NCI-H2196 (cell line): ENCODE data around the gene SLAMF8.

Experiments used
- DNase-seq: peaks from one replicate; lab custom pipeline; 2025; ENCODE audit not compliant: unreplicated experiment; lab: John Stamatoyannopoulos, UW

Gene SLAMF8

DNA sequence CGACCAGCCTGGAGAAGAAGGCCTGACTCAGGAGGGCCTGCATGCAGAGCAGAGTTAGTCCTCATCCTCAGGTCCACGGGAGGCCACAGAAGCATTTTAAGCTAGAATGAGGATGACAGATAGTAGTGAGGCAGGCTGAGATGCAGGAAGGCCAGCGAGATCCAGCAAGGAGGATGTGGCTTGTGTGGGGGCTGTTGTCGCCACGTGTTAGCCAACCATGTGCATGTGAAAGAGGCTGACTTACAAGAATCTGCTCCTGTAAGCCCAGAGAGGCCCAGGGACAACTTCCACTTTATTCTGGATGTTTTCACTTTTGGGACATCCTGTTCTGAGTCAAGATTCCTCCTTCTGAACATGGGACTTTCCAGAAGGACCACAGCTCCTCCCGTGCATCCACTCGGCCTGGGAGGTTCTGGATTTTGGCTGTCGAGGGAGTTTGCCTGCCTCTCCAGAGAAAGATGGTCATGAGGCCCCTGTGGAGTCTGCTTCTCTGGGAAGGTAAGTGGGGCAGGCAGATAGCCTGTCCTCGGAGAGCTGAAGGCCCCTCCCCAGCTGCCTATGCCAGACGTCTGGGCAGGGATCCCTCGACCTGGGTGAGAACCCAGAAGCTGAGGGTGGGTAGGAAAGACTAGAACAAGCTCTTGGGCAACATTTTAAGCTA lies at the start of gene SLAMF8:
TSS of gene SLAMF8 (plus strand) at position 433 of the 661 bp plus-strand sequence. CDS start at position 459, 26 bp downstream.
- DNase-seq, result no peak

DNA sequence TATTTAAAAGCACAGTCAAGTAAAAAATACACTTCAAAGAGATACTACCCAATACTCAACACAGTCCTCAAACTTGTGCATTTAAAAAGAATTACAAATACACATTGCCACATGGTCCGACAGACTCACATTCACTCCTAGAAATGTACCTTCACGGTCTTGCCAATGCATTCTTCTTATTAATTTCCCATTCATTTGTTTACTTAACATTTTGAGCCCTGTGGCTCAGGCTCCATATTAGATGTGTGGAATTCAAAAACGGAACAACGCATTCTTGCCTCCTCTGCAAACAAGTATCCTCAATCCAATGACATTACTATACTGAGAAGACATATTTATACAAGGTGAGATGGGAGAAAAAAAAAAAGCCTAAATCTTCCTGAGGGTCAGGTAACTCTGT lies 48.4 kb upstream of the SLAMF8 start:
- DNase-seq, result no peak

DNA sequence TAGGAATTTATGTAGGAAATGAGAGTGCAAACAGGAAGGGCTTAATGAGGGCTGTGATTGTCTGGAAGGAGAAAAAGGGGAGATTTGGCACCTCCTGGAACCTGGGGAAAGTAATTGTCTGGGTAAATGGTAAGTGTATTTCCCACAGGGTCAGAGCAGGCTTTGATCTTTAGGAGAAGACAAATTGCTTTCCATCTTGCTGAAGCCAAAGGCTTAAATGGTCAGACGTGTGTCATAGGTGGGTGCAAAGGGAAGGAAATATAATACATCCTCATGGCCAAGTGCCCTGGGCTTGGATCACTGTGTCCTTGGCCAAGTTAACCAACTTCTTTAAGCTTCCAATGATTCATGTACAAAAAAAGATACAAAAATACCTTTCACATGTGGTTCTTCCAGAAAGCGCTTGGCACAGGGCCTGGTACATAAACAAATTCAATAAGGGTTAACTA lies 47.2 kb upstream of the SLAMF8 start:
- peak; percentile 45 for DNase-seq

DNA sequence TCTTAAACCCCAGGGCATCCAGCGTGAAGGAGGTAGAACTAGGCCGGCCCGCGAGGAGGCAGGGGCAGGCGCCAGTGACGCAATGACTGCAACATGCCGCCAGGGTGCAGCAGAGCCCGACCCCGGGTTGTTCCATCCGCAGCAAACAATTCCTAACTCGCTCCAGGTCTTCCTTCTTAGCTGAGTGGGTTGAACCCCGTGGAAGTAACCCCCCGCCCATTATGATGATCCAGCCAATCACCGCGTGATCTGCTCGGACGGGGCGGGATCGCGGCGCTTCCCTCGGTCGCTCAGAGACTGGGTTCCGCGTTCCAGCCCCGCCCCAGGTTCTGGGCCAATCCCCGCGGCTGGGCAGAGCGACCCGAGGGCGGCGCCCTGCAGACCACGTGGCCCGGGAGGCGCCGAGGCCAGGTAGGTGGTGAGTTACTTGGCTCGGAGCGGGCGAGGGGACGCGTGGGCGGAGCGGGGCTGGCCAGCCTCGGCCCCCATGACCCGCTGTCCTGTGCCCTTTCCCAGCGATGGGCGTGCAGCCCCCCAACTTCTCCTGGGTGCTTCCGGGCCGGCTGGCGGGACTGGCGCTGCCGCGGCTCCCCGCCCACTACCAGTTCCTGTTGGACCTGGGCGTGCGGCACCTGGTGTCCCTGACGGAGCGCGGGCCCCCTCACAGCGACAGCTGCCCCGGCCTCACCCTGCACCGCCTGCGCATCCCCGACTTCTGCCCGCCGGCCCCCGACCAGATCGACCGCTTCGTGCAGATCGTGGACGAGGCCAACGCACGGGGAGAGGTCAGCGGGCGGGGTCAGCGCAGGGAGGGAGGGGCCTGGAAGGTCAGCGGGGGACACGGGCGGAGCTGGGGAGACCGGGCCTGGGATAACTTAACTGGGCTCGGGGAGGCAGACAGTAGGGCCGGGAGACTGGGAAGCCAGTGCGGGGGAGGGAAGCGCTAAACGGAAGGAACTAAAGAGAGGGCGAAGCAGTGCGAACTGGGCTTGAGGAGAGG lies 45.8 kb upstream of the SLAMF8 start, which contains the start of gene DUSP23:
TSS of gene DUSP23 (plus strand) at position 380 of the 1,000 bp plus-strand sequence. CDS start at position 519, 139 bp downstream.
- DNase-seq, result peak; percentile 96

DNA sequence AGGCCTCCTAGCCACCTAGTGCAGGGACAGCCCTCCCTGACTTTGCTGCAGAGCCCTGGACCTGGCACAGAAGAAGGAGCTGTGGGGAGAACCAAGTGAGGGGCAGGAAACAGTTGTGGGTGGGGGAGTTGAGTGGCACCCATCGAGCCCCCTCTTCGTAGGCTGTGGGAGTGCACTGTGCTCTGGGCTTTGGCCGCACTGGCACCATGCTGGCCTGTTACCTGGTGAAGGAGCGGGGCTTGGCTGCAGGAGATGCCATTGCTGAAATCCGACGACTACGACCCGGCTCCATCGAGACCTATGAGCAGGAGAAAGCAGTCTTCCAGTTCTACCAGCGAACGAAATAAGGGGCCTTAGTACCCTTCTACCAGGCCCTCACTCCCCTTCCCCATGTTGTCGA lies 44.7 kb upstream of the SLAMF8 start:
- no peak for DNase-seq

DNA sequence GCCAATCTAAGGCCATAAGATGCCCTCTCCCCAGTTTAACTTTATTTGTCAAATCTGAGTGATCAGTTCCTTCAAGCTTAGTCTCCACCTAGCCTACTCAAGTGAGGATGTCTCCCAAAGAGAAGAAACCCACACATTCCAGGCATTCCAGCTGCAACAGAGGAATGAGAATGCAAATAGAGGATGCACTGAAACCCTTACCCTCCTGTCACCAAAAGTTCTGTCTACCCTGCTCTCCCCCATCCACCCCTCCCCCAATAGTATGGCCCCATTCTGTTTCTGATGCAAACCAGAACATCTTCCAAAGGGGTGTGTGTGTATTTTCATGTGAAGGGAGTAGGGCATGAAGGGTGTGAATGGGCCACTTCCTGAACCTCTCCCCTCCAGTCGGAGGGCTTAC lies 42.9 kb upstream of the SLAMF8 start:
- no peak for DNase-seq

DNA sequence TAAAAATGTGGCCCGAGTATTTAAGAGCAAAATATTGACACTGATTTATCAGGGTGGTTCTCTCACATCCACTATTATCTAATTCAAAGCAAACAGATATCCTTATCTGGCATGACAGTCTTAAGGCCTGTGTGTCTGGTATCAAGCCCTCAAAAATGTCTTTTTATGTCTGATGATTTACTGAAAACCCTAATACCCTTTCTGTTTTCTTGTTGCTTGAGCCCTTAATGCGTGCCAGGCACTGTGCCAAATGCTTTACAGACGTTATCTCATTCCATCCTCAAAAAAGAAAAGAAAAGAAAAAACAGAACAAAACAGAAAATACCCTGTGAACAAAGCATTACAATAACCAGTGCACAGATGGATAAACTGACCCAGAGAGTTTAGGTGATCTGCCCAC lies 40.2 kb upstream of the SLAMF8 start:
- no peak for DNase-seq

DNA sequence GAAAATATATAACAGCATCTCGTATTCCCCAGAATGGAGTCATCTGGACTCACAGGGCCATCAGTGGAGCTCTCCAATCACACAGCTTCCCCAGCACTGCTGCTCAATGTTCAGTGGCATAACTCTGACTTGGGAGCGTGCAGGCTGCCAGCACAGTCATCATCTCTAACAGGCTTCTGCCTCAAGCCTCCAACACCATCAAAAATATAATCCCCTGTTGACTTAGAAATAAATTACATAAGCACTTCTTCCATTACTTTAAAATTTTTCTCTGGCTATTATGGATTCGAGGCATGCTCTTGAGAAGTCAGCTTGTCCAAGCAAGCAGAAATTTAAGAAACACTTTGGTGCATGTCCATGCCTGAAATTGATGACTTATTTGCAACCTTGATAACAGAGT lies 39.7 kb upstream of the SLAMF8 start:
- no peak for DNase-seq

DNA sequence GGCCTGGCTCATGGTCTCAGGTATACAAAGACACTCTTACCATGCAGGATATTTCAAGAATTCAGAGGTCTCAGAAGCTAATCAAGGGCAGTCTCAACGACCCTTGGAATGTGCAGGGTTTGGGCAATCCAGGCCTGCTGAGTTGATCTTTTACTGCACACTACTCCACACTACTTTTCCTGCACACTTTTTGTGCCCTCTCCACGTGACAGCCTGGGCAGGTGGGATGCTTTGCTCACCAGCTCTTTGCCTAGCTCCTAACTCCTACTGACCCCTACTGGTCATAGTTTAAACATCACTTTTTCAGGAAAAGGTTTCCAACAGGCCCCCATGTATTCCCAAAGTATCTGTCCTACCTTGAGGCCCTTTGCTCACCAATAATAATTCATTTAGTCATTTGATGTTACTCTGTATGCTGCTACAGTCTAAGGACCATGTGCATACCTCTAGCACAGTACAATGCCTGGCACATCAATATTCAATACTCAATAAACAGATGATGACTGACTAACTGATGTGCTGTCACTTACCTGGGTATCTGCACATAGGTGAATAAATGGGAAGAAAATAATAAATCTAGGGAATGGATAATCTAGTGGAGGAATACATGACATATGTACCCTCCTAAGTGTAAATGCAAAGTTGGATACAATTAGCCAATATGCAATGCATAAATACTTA lies 36.3 kb upstream of the SLAMF8 start:
- peak; percentile 31 for DNase-seq

DNA sequence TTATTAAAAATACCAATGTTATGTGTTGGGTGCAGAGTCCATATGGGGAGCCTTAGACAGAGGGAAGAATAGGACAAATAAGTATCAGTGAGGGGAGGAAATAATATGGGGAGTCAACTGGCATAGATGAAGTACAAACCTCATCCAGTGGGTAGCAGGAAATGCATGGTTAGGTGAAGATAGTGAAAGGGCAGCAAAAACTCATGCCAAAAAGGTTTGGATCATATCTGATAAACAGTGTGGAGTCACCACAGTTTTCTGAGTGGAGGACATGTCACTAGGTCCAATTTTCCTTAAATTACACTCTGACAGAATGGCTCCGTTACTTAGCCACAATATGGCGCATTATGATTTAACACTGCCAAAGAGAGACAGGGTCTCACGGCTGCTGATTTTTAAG lies 35.6 kb upstream of the SLAMF8 start:
- DNase-seq, result no peak

DNA sequence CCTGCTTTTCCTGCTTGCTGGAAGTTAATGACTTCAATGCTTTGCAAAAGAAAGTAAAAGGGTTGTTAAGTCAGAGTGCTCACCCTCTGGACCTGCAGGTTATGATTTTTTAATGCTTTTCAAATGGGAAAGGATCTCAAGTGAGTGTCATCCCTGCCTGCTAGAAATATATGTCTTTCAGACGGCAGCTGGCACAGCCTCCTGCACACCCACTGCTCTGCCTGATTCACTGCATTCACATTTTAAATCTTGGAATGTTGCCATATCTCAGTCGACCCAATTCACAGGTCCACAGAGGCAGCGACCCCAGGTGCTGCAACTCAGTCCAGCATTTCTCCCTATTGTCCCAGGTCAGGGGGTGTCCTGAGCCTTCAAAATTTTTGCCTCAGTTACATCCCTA lies 35.2 kb upstream of the SLAMF8 start:
- no peak for DNase-seq

DNA sequence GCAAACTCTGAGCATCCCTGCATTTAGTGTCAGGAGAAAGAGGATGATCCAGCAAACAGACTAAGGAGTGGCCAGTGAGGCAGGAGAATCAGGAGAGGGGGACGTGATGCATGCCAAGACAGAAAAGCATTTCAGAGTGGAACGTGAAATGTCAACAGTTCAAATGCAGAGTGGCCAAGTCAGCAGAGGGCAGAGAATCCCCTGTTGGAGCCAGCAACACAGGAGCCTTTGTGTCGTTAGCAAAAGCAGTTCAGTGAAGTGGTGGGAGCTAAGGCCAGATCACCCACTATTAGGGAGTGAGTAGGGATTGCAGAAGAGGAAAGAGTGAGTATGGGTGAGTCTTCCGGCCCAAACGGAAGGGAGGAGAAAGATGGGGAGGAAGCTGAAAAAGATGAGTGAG lies 31.1 kb upstream of the SLAMF8 start:
- no peak for DNase-seq

DNA sequence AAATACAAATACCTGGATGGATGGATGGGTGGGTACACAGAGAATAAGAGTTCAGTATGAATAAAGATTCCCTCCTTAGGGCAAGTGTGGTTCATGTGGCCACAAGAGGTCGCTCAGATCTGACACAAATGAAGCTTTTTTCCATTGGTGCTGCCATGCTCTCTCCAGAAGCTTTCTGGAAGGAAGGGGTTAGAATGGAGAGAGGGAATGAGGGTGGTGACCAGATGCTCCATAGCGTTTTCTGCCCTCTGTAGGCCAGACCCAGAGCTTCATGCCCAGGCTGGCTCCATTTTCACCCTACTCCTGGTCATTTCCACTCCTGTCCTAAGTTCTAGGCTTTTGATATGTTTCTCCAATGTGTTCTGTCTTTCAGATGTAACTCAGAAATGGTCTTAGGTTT lies 27.8 kb upstream of the SLAMF8 start:
- peak; percentile 75 for DNase-seq

DNA sequence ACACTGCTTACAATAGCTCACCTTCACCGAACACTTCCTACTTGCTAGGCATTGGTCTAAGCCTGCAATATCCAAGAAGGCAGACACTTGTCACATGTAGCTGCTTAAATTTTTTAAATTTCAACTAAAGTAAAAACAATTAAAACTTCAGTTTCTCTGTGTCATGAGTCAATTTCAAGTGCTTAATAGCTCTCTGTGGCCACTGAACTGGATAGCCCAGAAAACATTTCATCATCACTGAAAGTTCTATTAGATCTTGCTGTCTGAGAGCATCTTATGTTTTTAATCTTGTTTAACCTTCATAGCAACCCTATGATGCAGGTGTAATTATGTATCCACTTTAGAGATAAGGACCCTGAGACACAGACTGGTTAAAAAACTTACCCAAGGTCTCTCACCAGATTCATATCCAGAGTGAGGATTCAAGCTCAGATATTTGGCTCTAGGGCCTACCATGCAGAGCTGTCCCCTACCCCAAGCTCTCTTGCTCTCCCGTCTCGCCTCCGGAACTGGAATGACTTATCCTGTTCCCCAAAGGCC lies 27.2 kb upstream of the SLAMF8 start:
- no peak for DNase-seq

DNA sequence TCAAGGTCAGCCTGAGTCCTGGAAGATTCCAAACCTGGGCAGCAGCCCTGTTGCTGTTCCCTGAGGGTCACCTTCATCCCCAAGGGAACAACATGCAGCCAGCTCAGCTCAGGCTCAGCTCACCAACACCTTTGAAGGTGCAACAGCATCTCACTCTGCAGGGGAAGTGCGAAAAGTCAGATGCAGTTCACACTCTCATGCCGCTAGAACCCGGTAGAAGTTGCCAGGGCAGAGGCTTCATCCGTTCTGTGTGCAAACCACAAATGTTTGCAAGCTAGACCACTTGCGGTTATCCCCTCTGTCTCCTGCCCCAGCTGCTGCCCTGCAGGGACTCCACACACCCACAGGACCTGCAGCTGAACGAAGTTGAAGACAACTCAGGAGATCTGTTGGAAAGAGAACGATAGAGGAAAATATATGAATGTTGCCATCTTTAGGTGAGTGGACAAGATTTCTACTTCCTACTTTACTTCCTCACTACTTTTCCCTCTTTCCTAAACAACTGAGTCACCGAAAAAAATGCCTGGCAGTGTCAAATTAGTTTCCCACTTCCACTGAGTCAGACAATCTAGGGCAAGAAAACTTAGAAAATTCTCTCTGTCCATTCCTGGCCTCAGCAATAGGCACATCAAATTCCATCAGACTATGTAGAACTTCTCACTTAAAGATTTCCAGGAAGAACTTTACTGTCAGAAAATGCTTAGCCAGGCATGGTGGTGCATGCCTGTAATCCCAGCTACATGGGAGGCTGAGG lies 26.3 kb upstream of the SLAMF8 start:
- no peak for DNase-seq

DNA sequence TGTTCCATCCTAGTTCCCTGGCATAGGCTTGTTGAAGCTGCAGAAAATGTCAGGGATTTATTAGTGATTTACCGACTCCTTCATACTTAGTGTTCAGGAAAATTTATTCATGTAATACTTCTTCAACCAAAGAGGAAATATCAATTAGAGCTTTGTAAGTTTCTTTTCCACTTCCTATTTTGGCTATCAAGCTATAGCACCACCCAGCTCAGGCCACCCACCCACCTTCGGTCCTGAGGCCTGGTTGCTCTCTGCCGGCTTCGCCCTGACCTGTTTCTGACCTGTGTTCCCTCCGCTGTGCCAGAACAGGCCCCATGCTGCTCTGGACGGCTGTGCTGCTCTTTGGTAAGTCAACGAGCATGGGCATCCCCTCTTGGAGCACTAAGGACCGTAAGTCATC lies 24.6 kb upstream of the SLAMF8 start, which contains the start of gene FCRL6:
TSS of gene FCRL6 (plus strand) at position 250 of the 400 bp plus-strand sequence. CDS start at position 315, 65 bp downstream.
- DNase-seq, result no peak

DNA sequence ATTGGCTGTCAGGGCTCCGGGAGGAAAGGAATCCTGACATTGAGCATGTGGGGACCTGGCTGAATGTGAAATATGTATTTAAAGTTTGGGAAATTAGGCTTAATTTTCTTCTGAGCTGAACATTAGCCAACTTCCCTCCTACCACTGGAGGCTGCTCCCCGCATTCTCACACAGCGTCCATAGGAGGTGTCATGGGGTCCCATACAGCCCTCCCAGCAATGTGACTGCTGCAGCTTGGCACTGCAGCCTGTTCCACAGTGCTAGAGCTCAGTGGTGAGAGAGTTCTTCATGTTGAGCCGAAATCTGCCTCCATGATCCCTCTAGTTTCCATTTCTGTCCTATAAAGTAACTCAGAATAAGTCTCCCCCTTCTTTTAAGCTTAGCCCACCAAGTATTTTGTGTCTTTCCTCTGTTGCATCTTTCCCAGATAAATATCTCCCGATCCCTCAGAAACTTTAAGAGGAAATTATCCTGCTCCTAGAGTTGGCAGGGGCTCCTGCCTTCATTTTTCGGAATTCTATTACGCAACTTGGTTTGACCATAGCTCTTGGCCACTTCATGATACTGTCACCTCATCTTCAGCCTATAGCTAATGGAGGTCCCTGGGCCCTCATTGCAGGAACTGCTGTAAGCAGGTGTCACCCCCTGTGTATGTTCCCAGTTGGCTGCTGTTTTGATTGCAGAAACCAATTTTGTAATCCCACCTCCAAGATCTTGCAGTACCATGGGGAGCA lies 22.6 kb upstream of the SLAMF8 start:
- DNase-seq, result no peak

DNA sequence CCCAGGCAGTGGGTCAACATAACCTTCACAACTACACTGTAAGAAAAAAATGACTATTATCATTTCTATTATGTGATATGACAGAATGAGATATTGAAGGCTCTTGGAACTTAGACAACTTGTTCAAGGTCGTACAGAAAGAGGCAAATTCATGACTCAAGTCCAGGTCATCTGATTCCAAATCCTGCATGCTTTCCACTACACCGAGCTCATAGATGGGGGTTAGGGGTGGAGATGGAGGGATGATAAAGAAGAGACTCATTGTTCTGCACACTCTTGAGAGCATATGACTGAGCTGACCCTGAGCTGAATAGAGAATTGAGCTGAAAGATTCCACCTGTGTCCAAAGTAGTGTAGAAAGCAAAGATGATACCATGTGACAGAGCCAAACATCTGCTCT lies 21.7 kb upstream of the SLAMF8 start:
- no peak for DNase-seq

DNA sequence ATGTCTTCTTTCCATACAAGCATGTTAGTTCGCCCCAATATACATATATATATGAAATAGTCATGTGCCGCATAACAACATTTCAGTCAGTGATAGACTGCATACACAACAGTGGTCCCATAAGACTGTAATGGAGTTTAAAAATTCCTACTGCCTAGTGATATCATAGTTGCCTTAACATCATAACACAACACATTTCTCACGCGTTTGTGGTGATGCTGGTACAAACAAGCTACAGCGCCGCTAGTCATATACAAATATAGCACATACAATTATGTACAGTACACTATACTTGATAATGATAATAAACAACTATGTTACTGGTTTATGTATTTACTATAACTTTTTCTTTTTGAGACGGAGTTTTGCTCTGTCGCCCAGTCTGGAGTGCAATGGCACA lies 10.7 kb upstream of the SLAMF8 start:
- DNase-seq, result no peak
